ENCODE measurements around the gene ZNF695. TPM values are rescaled to one million over a fixed set of nuclear protein-coding genes. Genes with fewer than 3 reads are reported as not detected.

The ZNF695 gene
- total RNA-seq, 5 donors from 2014 or later (not counting 1 experiment from before 2014, with no cell fraction given): not detected

- H3K9me3 Mint-ChIP-seq: peaks cover 24 to 78% (median 66%) of the 10 kb centered on the region in 3 donors
- ChIA-PET POLR2A (no interaction called here), CTCF (no interaction called here)
- peaks cover 0 to 2% of the 10 kb centered on the region in 2 donors for H3K27me3 Mint-ChIP-seq
- no peak overlapping the region for H3K4me3 Mint-ChIP-seq
- Histone ChIP-seq H3K4me3 (ENCODE audit: control insufficient read depth in 1 of 2, extremely low read depth in 1 of 2, low read length in 1 of 2) (no peak overlapping the region), H3K27ac (ENCODE audit: low read length) (no peak overlapping the region), H3K27me3 (replicated peaks in 1 of 2; ENCODE audit: control insufficient read depth in 2 of 2, extremely low read depth in 1 of 2, insufficient read depth in 2 of 2, low read length in 1 of 2) (peaks cover 0 to 3% of the 10 kb centered on the region in 2 experiments), H3K36me3 (ENCODE audit: control insufficient read depth in 2 of 2, extremely low read depth in 1 of 2, insufficient read depth in 1 of 2, low read length in 1 of 2) (no peaks in the 10 kb centered on the region), H3K4me1 (ENCODE audit: control insufficient read depth in 1 of 2, extremely low read depth in 1 of 2, insufficient read depth in 2 of 2, low read length in 2 of 2) (no peaks in the 10 kb centered on the region), H3K9me3 (peaks cover 17% of the 10 kb centered on the region)
- ATAC-seq (replicated peaks in 1 of 4) (no peak), DNase-seq (no peak)
- WGBS (ENCODE audit: insufficient coverage): 86% methylated on average over 1 of the region's 2 CpGs
- H3K36me3 Mint-ChIP-seq: peaks cover 32% of the 10 kb centered on the region
- no peak overlapping the region for H3K27ac Mint-ChIP-seq
- no peaks in the 10 kb centered on the region for H3K4me1 Mint-ChIP-seq
Observed at GRCh38 chr1:246989901-246990300, 18.0 kb downstream of the ZNF695 start.

- peaks cover 32% of the 10 kb centered on the region for H3K36me3 Mint-ChIP-seq
- Histone ChIP-seq H3K36me3 (ENCODE audit: control insufficient read depth in 2 of 2, extremely low read depth in 1 of 2, insufficient read depth in 1 of 2, low read length in 1 of 2) (no peaks in the 10 kb centered on the region), H3K27me3 (replicated peaks in 1 of 2; ENCODE audit: control insufficient read depth in 2 of 2, extremely low read depth in 1 of 2, insufficient read depth in 2 of 2, low read length in 1 of 2) (peaks cover 0 to 3% of the 10 kb centered on the region in 2 experiments), H3K9me3 (peaks cover 19% of the 10 kb centered on the region), H3K4me3 (ENCODE audit: control insufficient read depth in 1 of 2, extremely low read depth in 1 of 2, low read length in 1 of 2) (no peak overlapping the region), H3K4me1 (ENCODE audit: control insufficient read depth in 1 of 2, extremely low read depth in 1 of 2, insufficient read depth in 2 of 2, low read length in 2 of 2) (no peaks in the 10 kb centered on the region), H3K27ac (ENCODE audit: low read length) (no peak overlapping the region)
- ChIA-PET POLR2A (no interaction called here), CTCF (no interaction called here)
- no peak overlapping the region for H3K4me3 Mint-ChIP-seq
- no peak for DNase-seq
- H3K9me3 Mint-ChIP-seq: peaks cover 24 to 87% (median 70%) of the 10 kb centered on the region in 3 donors
- ATAC-seq (replicated peaks in 1 of 4): no peak
- 83% methylated on average over 1 of the region's 4 CpGs for WGBS (ENCODE audit: insufficient coverage)
- peaks cover 0 to 2% of the 10 kb centered on the region in 2 donors for H3K27me3 Mint-ChIP-seq
- H3K4me1 Mint-ChIP-seq: no peaks in the 10 kb centered on the region
- no peak overlapping the region for H3K27ac Mint-ChIP-seq
Observed at GRCh38 chr1:246988316-246988715, 19.5 kb downstream of the ZNF695 start.

GRCh38 chr1:246987083-246987690, 20.7 kb downstream of the ZNF695 start:
- no peaks in the 10 kb centered on the region for H3K4me1 Mint-ChIP-seq
- H3K36me3 ChIP-seq (ENCODE audit: control insufficient read depth in 2 of 2, extremely low read depth in 1 of 2, insufficient read depth in 1 of 2, low read length in 1 of 2): no peaks in the 10 kb centered on the region
- H3K27me3 ChIP-seq (replicated peaks in 1 of 2; ENCODE audit: control insufficient read depth in 2 of 2, extremely low read depth in 1 of 2, insufficient read depth in 2 of 2, low read length in 1 of 2): peaks cover 0 to 3% of the 10 kb centered on the region in 2 experiments
- no peak overlapping the region for H3K27ac ChIP-seq (ENCODE audit: low read length)
- POLR2A ChIA-PET: no interaction called here
- peaks cover 0 to 2% of the 10 kb centered on the region in 2 donors for H3K27me3 Mint-ChIP-seq
- CTCF ChIA-PET: no interaction called here
- DNase-seq (no peak), ATAC-seq (replicated peaks in 1 of 4) (no peak)
- no peak overlapping the region for H3K4me3 Mint-ChIP-seq
- peaks cover 34% of the 10 kb centered on the region for H3K36me3 Mint-ChIP-seq
- H3K9me3 ChIP-seq: peaks cover 19% of the 10 kb centered on the region
- no peaks in the 10 kb centered on the region for H3K4me1 ChIP-seq (ENCODE audit: control insufficient read depth in 1 of 2, extremely low read depth in 1 of 2, insufficient read depth in 2 of 2, low read length in 2 of 2)
- no peak overlapping the region for H3K4me3 ChIP-seq (ENCODE audit: control insufficient read depth in 1 of 2, extremely low read depth in 1 of 2, low read length in 1 of 2)
- no peak overlapping the region for H3K27ac Mint-ChIP-seq
- no CpG with 5 or more reads among the region's 1 CpG for whole genome bisulfite sequencing (ENCODE audit: insufficient coverage)
- peaks cover 24 to 85% (median 68%) of the 10 kb centered on the region in 3 donors for H3K9me3 Mint-ChIP-seq

GRCh38 chr1:246978785-246979184, 29.1 kb downstream of the ZNF695 start:
- Histone ChIP-seq H3K4me3 (ENCODE audit: control insufficient read depth in 1 of 2, extremely low read depth in 1 of 2, low read length in 1 of 2) (no peak overlapping the region), H3K27ac (ENCODE audit: low read length) (no peak overlapping the region), H3K36me3 (ENCODE audit: control insufficient read depth in 2 of 2, extremely low read depth in 1 of 2, insufficient read depth in 1 of 2, low read length in 1 of 2) (no peaks in the 10 kb centered on the region), H3K4me1 (ENCODE audit: control insufficient read depth in 1 of 2, extremely low read depth in 1 of 2, insufficient read depth in 2 of 2, low read length in 2 of 2) (no peaks in the 10 kb centered on the region), H3K27me3 (replicated peaks in 1 of 2; ENCODE audit: control insufficient read depth in 2 of 2, extremely low read depth in 1 of 2, insufficient read depth in 2 of 2, low read length in 1 of 2) (no peaks in the 10 kb centered on the region), H3K9me3 (peaks cover 3% of the 10 kb centered on the region)
- Mint-ChIP-seq H3K9me3 (peaks cover 12 to 45% (median 25%) of the 10 kb centered on the region in 3 donors), H3K4me3 (no peak overlapping the region), H3K27me3 (peaks cover 0 to 1% of the 10 kb centered on the region in 2 donors), H3K27ac (no peak overlapping the region), H3K4me1 (no peaks in the 10 kb centered on the region), H3K36me3 (peaks cover 8% of the 10 kb centered on the region)
- POLR2A ChIA-PET: no interaction called here
- CTCF ChIA-PET: no interaction called here
- DNase-seq (no peak), ATAC-seq (replicated peaks in 1 of 4) (no peak)
- WGBS (ENCODE audit: insufficient coverage): 100% methylated on average over 4 of the region's 6 CpGs

GRCh38 chr1:246978281-246978680, 29.6 kb downstream of the ZNF695 start:
- ATAC-seq (replicated peaks in 1 of 4) (no peak), DNase-seq (no peak)
- Mint-ChIP-seq H3K27ac (no peak overlapping the region), H3K4me1 (no peaks in the 10 kb centered on the region), H3K4me3 (no peak overlapping the region), H3K27me3 (peaks cover 0 to 1% of the 10 kb centered on the region in 2 donors), H3K36me3 (peaks cover 8% of the 10 kb centered on the region), H3K9me3 (peaks cover 12 to 43% (median 25%) of the 10 kb centered on the region in 3 donors)
- ChIA-PET POLR2A (no interaction called here), CTCF (no interaction called here)
- H3K27ac ChIP-seq (ENCODE audit: low read length): no peak overlapping the region
- H3K27me3 ChIP-seq (replicated peaks in 1 of 2; ENCODE audit: control insufficient read depth in 2 of 2, extremely low read depth in 1 of 2, insufficient read depth in 2 of 2, low read length in 1 of 2): no peaks in the 10 kb centered on the region
- H3K4me1 ChIP-seq (ENCODE audit: control insufficient read depth in 1 of 2, extremely low read depth in 1 of 2, insufficient read depth in 2 of 2, low read length in 2 of 2): no peaks in the 10 kb centered on the region
- 94% methylated on average over 2 of the region's 2 CpGs for WGBS (ENCODE audit: insufficient coverage)
- H3K4me3 ChIP-seq (ENCODE audit: control insufficient read depth in 1 of 2, extremely low read depth in 1 of 2, low read length in 1 of 2): no peak overlapping the region
- H3K9me3 ChIP-seq: peaks cover 3% of the 10 kb centered on the region
- no peaks in the 10 kb centered on the region for H3K36me3 ChIP-seq (ENCODE audit: control insufficient read depth in 2 of 2, extremely low read depth in 1 of 2, insufficient read depth in 1 of 2, low read length in 1 of 2)

GRCh38 chr1:246971969-246972368, 35.9 kb downstream of the ZNF695 start:
- ATAC-seq (replicated peaks in 1 of 4) (no peak), DNase-seq (no peak)
- no peak overlapping the region for H3K4me3 ChIP-seq (ENCODE audit: control insufficient read depth in 1 of 2, extremely low read depth in 1 of 2, low read length in 1 of 2)
- WGBS (ENCODE audit: insufficient coverage): 100% methylated on average over 5 of the region's 7 CpGs
- H3K4me1 ChIP-seq (ENCODE audit: control insufficient read depth in 1 of 2, extremely low read depth in 1 of 2, insufficient read depth in 2 of 2, low read length in 2 of 2): no peaks in the 10 kb centered on the region
- H3K27ac ChIP-seq (ENCODE audit: low read length): no peak overlapping the region
- H3K27me3 ChIP-seq (replicated peaks in 1 of 2; ENCODE audit: control insufficient read depth in 2 of 2, extremely low read depth in 1 of 2, insufficient read depth in 2 of 2, low read length in 1 of 2): no peaks in the 10 kb centered on the region
- H3K27ac Mint-ChIP-seq: no peak overlapping the region
- H3K9me3 Mint-ChIP-seq: peaks cover 14 to 32% (median 18%) of the 10 kb centered on the region in 3 donors
- POLR2A ChIA-PET: no interaction called here
- no peaks in the 10 kb centered on the region for H3K9me3 ChIP-seq
- no peaks in the 10 kb centered on the region for H3K36me3 ChIP-seq (ENCODE audit: control insufficient read depth in 2 of 2, extremely low read depth in 1 of 2, insufficient read depth in 1 of 2, low read length in 1 of 2)
- H3K4me1 Mint-ChIP-seq: no peaks in the 10 kb centered on the region
- CTCF ChIA-PET: interaction anchor here in 1 of 2 donors (0.6 to 0.8 kb wide), 2 partner anchors 64 to 65 kb away, joined by 5 to 8 read pairs; no protein-coding TSS in a partner anchor
- H3K4me3 Mint-ChIP-seq: no peak overlapping the region
- H3K27me3 Mint-ChIP-seq: peaks cover 0 to 1% of the 10 kb centered on the region in 2 donors
- no peaks in the 10 kb centered on the region for H3K36me3 Mint-ChIP-seq
